ENCODE measurements around the gene ITPK1. TPM values are rescaled to one million over a fixed set of nuclear protein-coding genes. Genes with fewer than 3 reads are reported as not detected.

Gene ITPK1
- total RNA-seq, 2 experiments from 2014 or later, result 12.2 to 18.9 TPM

GRCh38 chr14:92895352-92895878 is 220.3 kb downstream of the ITPK1 start:
- Mint-ChIP-seq H3K9me3 (peaks cover 16% of the 10 kb centered on the region), H3K36me3 (ENCODE audit: low read depth) (no peaks in the 10 kb centered on the region), H3K27me3 (ENCODE audit: low read depth) (no peaks in the 10 kb centered on the region), H3K4me1 (ENCODE audit: low read depth) (peaks cover 24% of the 10 kb centered on the region), H3K27ac (no peak overlapping the region), H3K4me3 (no peak overlapping the region)
- CTCF ChIA-PET, result no interaction called here
- DNase-seq, result no peak
- intact Hi-C loops (cut with micrococcal nuclease), result no loop called here

GRCh38 chr14:92892589-92892988 is 223.1 kb downstream of the ITPK1 start:
- DNase-seq, result no peak
- peaks cover 12% of the 10 kb centered on the region for H3K9me3 Mint-ChIP-seq
- H3K4me1 Mint-ChIP-seq (ENCODE audit: low read depth), result peaks cover 7% of the 10 kb centered on the region
- intact Hi-C loops (cut with micrococcal nuclease), result no loop called here
- H3K27ac Mint-ChIP-seq, result no peak overlapping the region
- H3K4me3 Mint-ChIP-seq, result no peak overlapping the region
- H3K36me3 Mint-ChIP-seq (ENCODE audit: low read depth), result no peaks in the 10 kb centered on the region
- H3K27me3 Mint-ChIP-seq (ENCODE audit: low read depth), result no peaks in the 10 kb centered on the region
- CTCF ChIA-PET, result interaction anchor here (0.9 kb wide), 1 partner anchor 144 kb away, joined by 3 read pairs; no protein-coding TSS in a partner anchor

- DNase-seq, result no peak
- Mint-ChIP-seq H3K4me3 (no peak overlapping the region), H3K9me3 (peaks cover 12% of the 10 kb centered on the region), H3K27ac (no peak overlapping the region), H3K36me3 (ENCODE audit: low read depth) (no peaks in the 10 kb centered on the region), H3K27me3 (ENCODE audit: low read depth) (no peaks in the 10 kb centered on the region), H3K4me1 (ENCODE audit: low read depth) (peaks cover 5% of the 10 kb centered on the region)
- intact Hi-C loops (cut with micrococcal nuclease), result no loop called here
- CTCF ChIA-PET, result no interaction called here
Measured at GRCh38 chr14:92890830-92891588, 224.7 kb downstream of the ITPK1 start.

- peaks cover 5% of the 10 kb centered on the region for H3K4me1 Mint-ChIP-seq (ENCODE audit: low read depth)
- H3K27me3 Mint-ChIP-seq (ENCODE audit: low read depth), result peaks cover 2% of the 10 kb centered on the region
- H3K36me3 Mint-ChIP-seq (ENCODE audit: low read depth), result no peaks in the 10 kb centered on the region
- CTCF ChIA-PET, result no interaction called here
- H3K27ac Mint-ChIP-seq, result no peak overlapping the region
- no peak for DNase-seq
- no peak overlapping the region for H3K4me3 Mint-ChIP-seq
- peaks cover 12% of the 10 kb centered on the region for H3K9me3 Mint-ChIP-seq
- intact Hi-C loops (cut with micrococcal nuclease), result no loop called here
Measured at GRCh38 chr14:92888896-92889295, 226.8 kb downstream of the ITPK1 start.

- no peaks in the 10 kb centered on the region for H3K36me3 Mint-ChIP-seq (ENCODE audit: low read depth)
- peaks cover 2% of the 10 kb centered on the region for H3K27me3 Mint-ChIP-seq (ENCODE audit: low read depth)
- CTCF ChIA-PET, result interaction anchor here (0.6 kb wide), 1 partner anchor 9 kb away, joined by 3 read pairs; no protein-coding TSS in a partner anchor
- intact Hi-C loops (cut with micrococcal nuclease), result no loop called here
- no peaks in the 10 kb centered on the region for H3K4me1 Mint-ChIP-seq (ENCODE audit: low read depth)
- H3K27ac Mint-ChIP-seq, result no peak overlapping the region
- H3K9me3 Mint-ChIP-seq, result no peaks in the 10 kb centered on the region
- DNase-seq, result no peak
- no peak overlapping the region for H3K4me3 Mint-ChIP-seq
Measured at GRCh38 chr14:92887157-92887556, 228.6 kb downstream of the ITPK1 start.

Other genes starting within 250 kb of the ITPK1 start
- not detected for gene CHGA, start 192.8 kb downstream of the ITPK1 start, total RNA-seq
- gene MOAP1, start 69.0 kb upstream of the ITPK1 start, total RNA-seq, result 10 to 100 TPM; 11.9 to 13.1 TPM
- gene LYSET, start 69.4 kb upstream of the ITPK1 start, total RNA-seq, result 10 to 100 TPM; 11.4 to 11.6 TPM
- 1 to 10 TPM; 4.8 to 7.0 TPM for gene GON7, start 91.1 kb upstream of the ITPK1 start, total RNA-seq
- 10 to 100 TPM; 43.0 to 45.0 TPM for gene UBR7, start 91.3 kb upstream of the ITPK1 start, total RNA-seq
- gene BTBD7, start 217.1 kb upstream of the ITPK1 start, total RNA-seq, result 1 to 10 TPM; 7.2 to 7.7 TPM
- under 1 TPM; 0.43 to 0.79 TPM for gene COX8C, start 231.3 kb upstream of the ITPK1 start, total RNA-seq

Measured in activated naive CD4-positive, alpha-beta T cell treated with anti-CD3 and anti-CD28 coated beads for 36 hours (primary cell).